Coronary artery (tissue), 2 donors: ENCODE data around the gene ADSS2.

ENCODE experiments used
- DNase-seq: peaks from one replicate; pipeline ENCODE4 v3.0.0-alpha.2; 2017; ENCODE audit warnings: low spot score
- H3K27ac ChIP-seq, 2 donors: fragments of 200-600 bp; sonication (generic); one replicate each; pipeline ENCODE4 v1.5.1; 2016 to 2019
- H3K4me3 ChIP-seq: fragments of 200-600 bp; sonication (generic); 2 replicates; pipeline ENCODE4 v1.5.1; 2016; ENCODE audit warnings: mild to moderate bottlenecking, moderate library complexity
- CTCF ChIP-seq: fragments of 200-600 bp; sonication (generic); IDR thresholded peaks from one replicate; pipeline ENCODE4 v1.5.1; 2019; ENCODE audit warnings: antibody characterized with exemption

ADSS2 gene

GRCh38 chr1:244461245-244462071 lies 9.7 kb upstream of the ADSS2 start, which contains the start of gene CATSPERE:
Gene CATSPERE (plus strand): TSS chr1:244461273. CDS start chr1:244461430, 157 bp downstream.
- H3K27ac ChIP-seq = peak within 1 kb of the TSS; percentile 80 to 94
- H3K4me3 ChIP-seq = peak within 1 kb of the TSS; percentile 83
- DNase-seq = peak; percentile 93
- no peak for TF ChIP-seq CTCF

DNA sequence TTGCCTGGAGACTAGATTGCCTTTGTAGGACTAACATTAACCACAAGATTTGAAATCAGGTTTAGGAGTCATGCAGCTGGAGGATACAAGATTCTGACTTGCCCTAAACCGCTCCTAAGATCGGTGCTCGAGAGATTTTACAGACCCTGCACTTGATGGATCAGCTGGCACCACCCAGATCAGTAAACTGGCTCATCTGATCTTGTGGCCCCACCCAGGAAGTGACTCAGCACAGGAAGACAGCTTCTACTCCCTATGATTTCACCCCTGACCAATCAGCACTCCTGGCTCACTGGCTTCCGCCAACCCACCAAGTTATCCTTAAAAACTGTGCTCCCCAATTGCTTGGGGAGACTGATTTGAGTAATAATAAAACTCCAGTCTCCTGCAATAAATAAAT lies 8.5 kb upstream of the ADSS2 start:
- H3K27ac ChIP-seq = no peak overlapping the region
- DNase-seq = no peak
- H3K4me3 ChIP-seq = peak overlapping the region; percentile 83
- no peak for TF ChIP-seq CTCF

GRCh38 chr1:244458781-244459180 lies 7.1 kb upstream of the ADSS2 start:
- Histone ChIP-seq H3K4me3 (no peak overlapping the region), H3K27ac (no peak overlapping the region)
- no peak for TF ChIP-seq CTCF
- no peak for DNase-seq

DNA sequence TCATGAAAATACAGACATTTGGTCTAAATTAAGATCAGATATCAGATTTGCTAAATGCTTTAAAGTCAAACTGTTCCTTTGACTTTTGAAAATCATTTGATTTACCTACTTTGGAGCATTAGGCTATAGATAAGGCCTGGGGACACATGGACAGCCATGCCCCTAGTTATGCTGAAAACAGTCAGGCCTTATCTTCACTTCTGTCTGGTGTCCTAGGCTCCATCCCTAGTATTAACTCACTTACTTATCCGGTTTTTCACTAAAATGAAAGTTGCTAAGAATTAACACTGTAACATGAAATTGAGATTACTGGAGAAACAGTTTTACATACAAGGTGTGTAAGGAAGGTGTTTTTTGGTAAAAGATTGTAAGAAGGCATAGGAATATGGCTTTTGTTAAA lies 4.9 kb upstream of the ADSS2 start:
- no peak for DNase-seq
- no peak for TF ChIP-seq CTCF
- H3K4me3 ChIP-seq = no peak overlapping the region

DNA sequence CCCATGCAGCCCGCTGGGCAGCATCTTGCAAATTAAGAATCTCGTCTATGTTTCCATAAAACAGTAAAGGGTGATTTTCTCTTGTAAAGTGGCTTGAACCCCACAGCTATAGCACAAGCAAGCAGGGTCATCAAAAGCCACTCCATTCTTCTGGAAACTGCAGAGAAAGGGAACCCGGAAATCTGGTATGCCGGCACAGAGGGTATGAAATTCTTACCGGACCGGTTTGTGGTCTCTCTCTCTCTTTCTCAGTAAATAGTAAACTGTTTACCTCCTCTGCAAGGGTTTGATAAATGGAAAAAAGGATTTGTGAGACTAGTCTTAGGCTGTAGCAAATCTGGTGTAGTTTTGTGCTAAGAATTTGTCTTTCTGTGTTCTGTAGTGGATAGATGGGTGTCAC lies 2.7 kb upstream of the ADSS2 start:
- DNase-seq = no peak
- no peak overlapping the region for H3K4me3 ChIP-seq
- H3K27ac ChIP-seq = no peak overlapping the region
- no peak for TF ChIP-seq CTCF

More for the DNA sequence above, 4.9 kb upstream of the ADSS2 start:
- no peak overlapping the region for H3K27ac ChIP-seq

- H3K27ac ChIP-seq = peak overlapping the region; percentile 93 to 95
- DNase-seq = peak; percentile 100
- peak overlapping the region; percentile 95 for H3K4me3 ChIP-seq
- TF ChIP-seq CTCF = no peak
These were observed 464 bp upstream of the ADSS2 start for GRCh38 chr1:244451951-244452795.
